Naive thymus-derived CD8-positive, alpha-beta T cell (primary cell): ENCODE results near the gene KPNA3. TPM values are rescaled to one million over a fixed set of nuclear protein-coding genes. Genes with fewer than 3 reads are reported as not detected.
"Not testable (repeated sequence)": the region's sequence is repeated elsewhere in the genome, so short reads cannot be mapped to it uniquely, and the experiment has no call there.

ENCODE experiments used
- ATAC-seq, 2 donors: fragments of 150-1000 bp; cut with Tn5 transposase in 1 of 2; sonication (Bioruptor Pico), chemical (Tn5 transposase) in 1 of 2; 1 replicate in 1 of 2; 2 replicates in 1 of 2; pipeline ENCODE4 v1.10.0; 2021; ENCODE audit warnings: mild to moderate bottlenecking in 2 of 2, moderate library complexity in 2 of 2
- POLR2A ChIA-PET: fragments of 350-600 bp; sonication (Branson Sonifier 250); formaldehyde crosslinking; loops from one replicate; lab custom pipeline; 2021; ENCODE audit warnings: antibody characterized with exemption; lab: Charles Lee
- DNase-seq, 10 donors: peaks; one replicate each; pipeline versions ENCODE4 v3.0.0 to v3.0.0-alpha.2; 2020 to 2022
- H3K27ac Mint-ChIP-seq, 10 donors: one replicate each; pipeline ENCODE4 v1.8.0; 2020 to 2022; ENCODE audit warnings: mild to moderate bottlenecking in 10 of 10, mixed read lengths in 10 of 10, moderate library complexity in 4 of 10, inconsistent platforms in 1 of 10
- H3K27me3 Mint-ChIP-seq, 5 donors: one replicate each; pipeline ENCODE4 v1.8.0; 2021 to 2022; ENCODE audit warnings: mixed read lengths in 5 of 5
- H3K36me3 Mint-ChIP-seq, 3 donors: one replicate each; pipeline ENCODE4 v1.8.0; 2020 to 2022; ENCODE audit warnings: mixed read lengths in 3 of 3, mild to moderate bottlenecking in 2 of 3, inconsistent platforms in 1 of 3
- H3K4me1 Mint-ChIP-seq, 4 donors: one replicate each; pipeline ENCODE4 v1.8.0; 2021 to 2022; ENCODE audit warnings: mixed read lengths in 4 of 4
- H3K4me3 Mint-ChIP-seq, 10 donors: one replicate each; pipeline ENCODE4 v1.8.0; 2020 to 2022; ENCODE audit warnings: mild to moderate bottlenecking in 10 of 10, mixed read lengths in 10 of 10, moderate library complexity in 6 of 10, inconsistent platforms in 1 of 10
- H3K9me3 Mint-ChIP-seq, 9 donors: one replicate each; pipeline ENCODE4 v1.8.0; 2020 to 2022; ENCODE audit warnings: mixed read lengths in 9 of 9, mild to moderate bottlenecking in 3 of 9, inconsistent platforms in 1 of 9, moderate library complexity in 1 of 9
- polyA plus RNA-seq, 3 donors: library from polyadenylated mRNA; unstranded; fragments of 300-500 nt; fragmentation: Illumina TruSeq; gene quantifications; one replicate each; pipeline ENCODE4 v1.2.3, GENCODE V29; 2021
- total RNA-seq, 8 experiments: library from RNA in 2 of 8; stranded (reverse) in 2 of 8; gene quantifications; one replicate each; pipeline ENCODE4 v1.2.3 and lab custom pipeline; 2021 to 2026

The KPNA3 gene
- total and polyA plus RNA-seq, 5 experiments from 2014 or later = 20.2 to 27.3 (median 22.7) TPM

GRCh38 chr13:49731766-49732165 lies 60.7 kb downstream of the KPNA3 start:
- Mint-ChIP-seq H3K27me3 (no peaks in the 10 kb centered on the region), H3K9me3 (no peaks in the 10 kb centered on the region), H3K4me1 (peaks cover 0 to 2% (median 0%) of the 10 kb centered on the region in 4 donors), H3K4me3 (no peak overlapping the region), H3K27ac (peak overlapping the region in 1 of 10 donors; percentile 66), H3K36me3 (peaks cover 5 to 48% (median 12%) of the 10 kb centered on the region in 3 donors)
- DNase-seq = no peak
- ATAC-seq = no peak
- POLR2A ChIA-PET = no interaction called here

- no peak for ATAC-seq
- POLR2A ChIA-PET = no interaction called here
- Mint-ChIP-seq H3K4me1 (peaks cover 0 to 3% (median 0%) of the 10 kb centered on the region in 4 donors), H3K36me3 (peaks cover 40 to 75% (median 50%) of the 10 kb centered on the region in 3 donors), H3K27me3 (no peaks in the 10 kb centered on the region), H3K4me3 (no peak overlapping the region), H3K9me3 (peaks cover 9 to 33% (median 18%) of the 10 kb centered on the region in 9 donors), H3K27ac (peak overlapping the region in 2 of 10 donors; percentile 5 to 37)
- DNase-seq = no peak
These were observed 75.9 kb downstream of the KPNA3 start for GRCh38 chr13:49716615-49717014.

DNA sequence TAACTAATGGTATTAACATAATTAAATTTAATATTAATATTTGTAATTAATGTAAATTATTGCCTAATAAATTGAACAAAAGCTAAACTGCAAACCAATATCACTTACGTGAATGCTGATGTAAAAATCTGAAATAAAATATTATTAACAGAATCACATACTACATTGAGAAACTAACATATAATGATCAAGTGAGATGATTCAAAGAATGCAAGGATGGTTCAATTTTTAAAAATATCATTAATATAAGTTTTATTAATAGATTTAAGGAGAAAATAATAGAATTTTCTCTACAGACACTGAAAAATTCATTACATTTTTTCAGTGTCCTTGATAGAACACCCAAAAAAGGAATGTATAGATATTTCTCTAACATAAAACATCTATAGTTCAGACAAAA lies 77.7 kb downstream of the KPNA3 start:
- no peak overlapping the region for H3K27ac Mint-ChIP-seq
- peaks cover 38 to 77% (median 46%) of the 10 kb centered on the region in 3 donors for H3K36me3 Mint-ChIP-seq
- DNase-seq = no peak
- ATAC-seq = no peak
- peaks cover 9 to 33% (median 18%) of the 10 kb centered on the region in 9 donors for H3K9me3 Mint-ChIP-seq
- no peak overlapping the region for H3K4me3 Mint-ChIP-seq
- POLR2A ChIA-PET = no interaction called here
- H3K4me1 Mint-ChIP-seq = peaks cover 0 to 3% (median 0%) of the 10 kb centered on the region in 4 donors
- no peaks in the 10 kb centered on the region for H3K27me3 Mint-ChIP-seq

GRCh38 chr13:49711218-49711863 lies 81.1 kb downstream of the KPNA3 start:
- Mint-ChIP-seq H3K36me3 (peaks cover 9 to 72% (median 25%) of the 10 kb centered on the region in 3 donors), H3K4me1 (peaks cover 0 to 1% (median 0%) of the 10 kb centered on the region in 4 donors), H3K27me3 (no peaks in the 10 kb centered on the region), H3K27ac (peak overlapping the region in 1 of 10 donors; percentile 7), H3K4me3 (no peak overlapping the region), H3K9me3 (peaks cover under 1 to 17% (median 6%) of the 10 kb centered on the region in 9 donors)
- POLR2A ChIA-PET = no interaction called here
- no peak for ATAC-seq
- no peak for DNase-seq

DNA sequence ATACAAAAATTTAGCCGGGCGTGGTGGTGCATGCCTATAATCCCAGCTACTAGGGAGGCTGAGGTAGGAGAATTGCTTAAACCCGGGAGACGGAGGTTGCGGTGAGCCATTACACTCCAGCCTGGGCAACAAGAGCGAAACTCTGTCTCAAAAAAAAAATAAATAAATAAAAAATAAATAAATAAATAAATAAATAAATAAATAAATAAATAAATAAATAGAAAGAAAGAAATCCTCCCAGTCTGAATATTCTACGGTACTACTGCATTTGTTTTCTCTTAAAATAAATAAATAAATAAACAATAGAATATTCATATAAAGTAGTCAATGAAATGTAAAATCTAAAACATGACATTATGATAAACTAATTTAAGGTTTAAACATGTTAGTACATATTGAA lies 88.2 kb downstream of the KPNA3 start:
- POLR2A ChIA-PET, H3K9me3 Mint-ChIP-seq, ATAC-seq, H3K4me3 Mint-ChIP-seq, H3K27ac Mint-ChIP-seq, H3K4me1 Mint-ChIP-seq, H3K27me3 Mint-ChIP-seq, DNase-seq: not testable (repeated sequence)
- H3K36me3 Mint-ChIP-seq = peaks cover 7 to 57% (median 25%) of the 10 kb centered on the region in 3 donors

- Mint-ChIP-seq H3K9me3 (no peaks in the 10 kb centered on the region), H3K36me3 (peaks cover 7 to 39% (median 19%) of the 10 kb centered on the region in 3 donors), H3K27me3 (no peaks in the 10 kb centered on the region), H3K27ac (no peak overlapping the region), H3K4me3 (no peak overlapping the region), H3K4me1 (peaks cover 0 to 3% (median 0%) of the 10 kb centered on the region in 4 donors)
- ATAC-seq (no peak), DNase-seq (no peak)
- POLR2A ChIA-PET = no interaction called here
These were observed 91.0 kb downstream of the KPNA3 start for GRCh38 chr13:49701491-49701890.

DNA sequence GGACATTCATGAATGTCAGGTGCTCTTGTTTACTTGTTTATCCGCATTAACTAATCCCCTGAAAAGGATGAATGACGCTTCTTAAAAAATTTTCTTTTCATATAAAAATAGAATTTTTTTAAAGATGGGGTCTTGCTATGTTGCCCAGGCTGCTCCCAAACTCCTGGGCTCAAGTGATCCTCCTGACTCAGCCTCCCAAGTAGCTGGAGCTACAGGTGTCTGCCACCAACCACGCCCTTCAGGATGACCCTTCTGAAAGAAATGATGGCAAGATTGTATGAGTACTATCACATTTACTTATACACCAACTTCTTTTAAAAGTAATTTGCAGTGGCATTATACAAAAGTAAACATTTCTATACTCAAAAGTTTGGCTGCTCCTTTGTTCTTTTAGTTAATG lies 95.0 kb downstream of the KPNA3 start:
- no peaks in the 10 kb centered on the region for H3K27me3 Mint-ChIP-seq
- ATAC-seq (no peak), DNase-seq (no peak)
- H3K4me1 Mint-ChIP-seq = peaks cover 0 to 7% (median 2%) of the 10 kb centered on the region in 4 donors
- peaks cover 7 to 26% (median 8%) of the 10 kb centered on the region in 3 donors for H3K36me3 Mint-ChIP-seq
- H3K4me3 Mint-ChIP-seq = no peak overlapping the region
- H3K27ac Mint-ChIP-seq = peak overlapping the region in 1 of 10 donors; percentile 8
- H3K9me3 Mint-ChIP-seq = no peaks in the 10 kb centered on the region
- POLR2A ChIA-PET = no interaction called here

DNA sequence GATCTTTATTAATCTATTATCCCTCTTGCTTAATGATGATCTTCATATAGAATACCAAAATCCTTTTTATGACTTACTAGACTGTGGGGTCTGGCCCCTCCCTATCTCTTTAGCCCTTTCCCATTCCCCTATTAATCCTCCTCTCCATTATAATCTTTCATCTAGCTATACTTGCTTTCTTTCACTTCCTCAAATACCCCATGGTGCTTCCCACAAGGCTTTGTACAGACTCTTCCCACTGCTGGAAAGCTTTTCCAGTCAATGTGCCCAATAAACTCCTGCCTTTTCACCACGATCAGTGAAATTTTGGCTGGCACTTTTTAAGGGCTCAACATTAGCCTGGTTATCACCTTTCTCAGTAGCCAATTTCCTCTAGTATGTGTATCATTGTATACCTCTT lies 98.0 kb downstream of the KPNA3 start:
- POLR2A ChIA-PET = no interaction called here
- ATAC-seq (no peak), DNase-seq (no peak)
- Mint-ChIP-seq H3K27me3 (no peaks in the 10 kb centered on the region), H3K4me3 (peak overlapping the region in 1 of 10 donors; percentile 46), H3K9me3 (no peaks in the 10 kb centered on the region), H3K4me1 (peaks cover 5 to 23% (median 17%) of the 10 kb centered on the region in 4 donors), H3K36me3 (peaks cover 0 to 4% (median 0%) of the 10 kb centered on the region in 3 donors), H3K27ac (no peak overlapping the region)

GRCh38 chr13:49693877-49694276 lies 98.6 kb downstream of the KPNA3 start:
- Mint-ChIP-seq H3K27me3 (no peaks in the 10 kb centered on the region), H3K4me3 (peak overlapping the region in 3 of 10 donors; percentile 15 to 53 (median 32)), H3K4me1 (peaks cover 5 to 29% (median 19%) of the 10 kb centered on the region in 4 donors), H3K9me3 (no peaks in the 10 kb centered on the region), H3K27ac (no peak overlapping the region), H3K36me3 (peaks cover 0 to 4% (median 0%) of the 10 kb centered on the region in 3 donors)
- POLR2A ChIA-PET = interaction anchor here (0.7 kb wide), 1 partner anchor 48 kb away, joined by 3 read pairs; no protein-coding TSS in a partner anchor
- ATAC-seq (no peak), DNase-seq (no peak)

DNA sequence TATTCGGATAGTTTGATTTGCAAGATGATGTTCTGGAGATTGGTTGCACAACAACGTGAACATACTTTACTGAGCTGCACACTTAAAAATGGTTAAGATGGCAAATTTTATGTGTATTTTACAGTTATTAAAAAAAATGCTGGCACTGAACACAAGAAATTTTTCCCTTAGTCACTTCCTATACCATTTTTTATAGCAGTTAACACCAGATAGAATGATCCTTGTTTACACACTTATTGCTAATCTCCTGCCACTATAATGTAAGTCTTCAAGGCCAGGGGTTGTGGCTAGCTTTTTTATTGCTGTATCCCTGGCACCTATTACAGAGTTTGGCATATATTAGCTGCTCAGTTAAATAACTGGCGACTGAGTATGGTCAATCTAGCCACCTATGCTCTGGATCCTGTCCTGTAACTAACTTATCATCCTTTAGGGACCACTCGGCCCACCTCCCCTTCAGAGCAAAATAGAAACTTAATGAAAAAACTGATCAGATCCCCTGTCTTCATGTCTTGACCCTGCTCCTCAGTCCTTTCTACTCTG lies 99.2 kb downstream of the KPNA3 start:
- DNase-seq (no peak), ATAC-seq (no peak)
- H3K27me3 Mint-ChIP-seq = no peaks in the 10 kb centered on the region
- no peaks in the 10 kb centered on the region for H3K9me3 Mint-ChIP-seq
- H3K27ac Mint-ChIP-seq = peak overlapping the region in 2 of 10 donors; percentile 8 to 60
- peak overlapping the region in 4 of 10 donors; percentile 3 to 82 (median 37) for H3K4me3 Mint-ChIP-seq
- peaks cover 5 to 31% (median 19%) of the 10 kb centered on the region in 4 donors for H3K4me1 Mint-ChIP-seq
- peaks cover 0 to 4% (median 0%) of the 10 kb centered on the region in 3 donors for H3K36me3 Mint-ChIP-seq
- POLR2A ChIA-PET = interaction anchor here (0.7 kb wide), 1 partner anchor 48 kb away, joined by 3 read pairs; no protein-coding TSS in a partner anchor

DNA sequence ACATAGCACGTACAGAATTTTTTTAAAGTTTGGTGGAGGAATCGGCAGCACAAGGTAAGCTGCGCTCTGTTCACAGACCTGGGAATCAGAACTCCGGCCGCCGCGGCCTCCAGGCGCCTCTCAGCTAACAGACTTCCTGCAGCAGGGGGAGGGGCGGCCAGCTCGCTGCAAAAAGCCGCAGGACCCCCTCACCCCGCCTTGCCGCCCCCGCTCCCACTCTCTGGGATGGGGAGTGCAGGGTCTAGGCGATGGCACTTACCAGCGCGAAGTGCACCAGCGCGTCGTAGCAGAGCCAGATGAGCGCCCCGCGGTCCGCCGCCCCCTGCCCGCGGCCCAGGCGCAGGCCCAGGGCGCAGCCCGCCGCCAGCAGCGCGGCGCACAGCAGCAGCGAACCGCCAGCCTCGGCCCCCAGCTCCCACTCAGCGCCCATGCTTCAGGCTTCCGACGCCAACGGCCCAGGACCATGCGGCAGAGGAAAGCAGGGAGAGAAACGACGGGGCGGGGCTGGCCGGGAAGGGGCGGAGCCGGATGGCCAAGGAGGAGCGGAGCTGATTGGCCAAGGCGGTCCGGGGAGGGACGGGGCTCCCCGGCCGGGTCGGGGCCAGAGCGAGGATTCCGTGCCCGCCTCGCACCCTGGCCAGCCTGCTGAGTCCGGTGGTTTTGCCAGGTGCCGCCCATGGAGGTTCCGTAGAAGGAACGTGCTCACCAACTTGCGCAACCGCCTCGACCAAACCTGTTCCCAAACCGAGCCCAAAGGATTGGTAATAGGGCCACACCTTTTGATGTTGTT lies 101.3 kb downstream of the KPNA3 start, which contains the start of gene EBPL:
TSS of gene EBPL (minus strand) at position 492 of the 790 bp plus-strand sequence. CDS start at position 430, 62 bp downstream.
- H3K27me3 Mint-ChIP-seq = no peaks in the 10 kb centered on the region
- peak within 1 kb of the TSS; percentile 82 to 94 (median 89) for H3K4me3 Mint-ChIP-seq
- ATAC-seq = peak; percentile 91 to 94
- H3K27ac Mint-ChIP-seq = peak within 1 kb of the TSS; percentile 15 to 92 (median 83)
- POLR2A ChIA-PET = interaction anchor here (0.6 to 3.2 kb wide), 9 partner anchors 9 to 1535 kb away, joined by 3 to 24 read pairs (median 3); partner anchors contain the start of genes CAB39L, CDADC1, KPNA3 and PHF11
- peaks cover 13 to 51% (median 28%) of the 10 kb centered on the region in 4 donors for H3K4me1 Mint-ChIP-seq
- H3K36me3 Mint-ChIP-seq = peaks cover 0 to 9% (median 0%) of the 10 kb centered on the region in 3 donors
- no peaks in the 10 kb centered on the region for H3K9me3 Mint-ChIP-seq
- DNase-seq = peak; percentile 63 to 91 (median 78)
